ENCODE data around the gene PAX7.

The PAX7 gene

GRCh38 chr1:18725231-18725895 is 94.7 kb downstream of the PAX7 start:
- TF ChIP-seq RAD21 (IDR thresholded peaks at IDR 0.05; ENCODE audit: low read depth) (no peak), YY1 (IDR thresholded peaks at IDR 0.05; ENCODE audit: low read depth) (no peak), NFIC (IDR thresholded peaks at IDR 0.05) (no peak), CREB1 (IDR thresholded peaks at IDR 0.05; ENCODE audit: low read depth) (no peak), ZBTB7A (IDR thresholded peaks at IDR 0.05; ENCODE audit: low read depth) (no peak), TAF1 (IDR thresholded peaks at IDR 0.05; ENCODE audit: low read depth) (no peak), EGR1 (IDR thresholded peaks at IDR 0.05) (no peak), EP300 (IDR thresholded peaks at IDR 0.05; ENCODE audit: borderline replicate concordance) (no peak), REST (IDR thresholded peaks at IDR 0.05; ENCODE audit: low read depth) (no peak), CEBPB (IDR thresholded peaks at IDR 0.05) (no peak), MAX (IDR thresholded peaks at IDR 0.05) (no peak)

- TF ChIP-seq REST (IDR thresholded peaks at IDR 0.05; ENCODE audit: low read depth) (no peak), CEBPB (IDR thresholded peaks at IDR 0.05) (no peak), TCF12 (IDR thresholded peaks at IDR 0.05; ENCODE audit: low read depth) (no peak), MAX (IDR thresholded peaks at IDR 0.05) (no peak)
Observed at GRCh38 chr1:18726368-18726767, 95.7 kb downstream of the PAX7 start.

GRCh38 chr1:18727956-18728355 is 97.3 kb downstream of the PAX7 start:
- TF ChIP-seq REST (IDR thresholded peaks at IDR 0.05; ENCODE audit: low read depth) (no peak), CEBPB (IDR thresholded peaks at IDR 0.05) (no peak), USF1 (IDR thresholded peaks at IDR 0.05) (no peak), YY1 (IDR thresholded peaks at IDR 0.05; ENCODE audit: low read depth) (no peak), FOXM1 (IDR thresholded peaks at IDR 0.05; ENCODE audit: borderline replicate concordance, low read depth) (no peak), TCF12 (IDR thresholded peaks at IDR 0.05; ENCODE audit: low read depth) (no peak), EGR1 (IDR thresholded peaks at IDR 0.05) (no peak), NFIC (IDR thresholded peaks at IDR 0.05) (no peak), MAX (IDR thresholded peaks at IDR 0.05) (no peak), RAD21 (IDR thresholded peaks at IDR 0.05; ENCODE audit: low read depth) (no peak), TAF1 (IDR thresholded peaks at IDR 0.05; ENCODE audit: low read depth) (no peak), TEAD4 (IDR thresholded peaks at IDR 0.05) (no peak), CREB1 (IDR thresholded peaks at IDR 0.05; ENCODE audit: low read depth) (no peak), EP300 (IDR thresholded peaks at IDR 0.05; ENCODE audit: borderline replicate concordance) (no peak), ZBTB7A (IDR thresholded peaks at IDR 0.05; ENCODE audit: low read depth) (no peak)

- TF ChIP-seq EGR1 (IDR thresholded peaks at IDR 0.05) (no peak), FOXM1 (IDR thresholded peaks at IDR 0.05; ENCODE audit: borderline replicate concordance, low read depth) (no peak), MAX (IDR thresholded peaks at IDR 0.05) (no peak), NFIC (IDR thresholded peaks at IDR 0.05) (no peak), TAF1 (IDR thresholded peaks at IDR 0.05; ENCODE audit: low read depth) (no peak), ZBTB7A (IDR thresholded peaks at IDR 0.05; ENCODE audit: low read depth) (no peak), USF1 (IDR thresholded peaks at IDR 0.05) (no peak), TCF12 (IDR thresholded peaks at IDR 0.05; ENCODE audit: low read depth) (no peak), EP300 (IDR thresholded peaks at IDR 0.05; ENCODE audit: borderline replicate concordance) (no peak), REST (IDR thresholded peaks at IDR 0.05; ENCODE audit: low read depth) (no peak), CEBPB (IDR thresholded peaks at IDR 0.05) (no peak), RAD21 (IDR thresholded peaks at IDR 0.05; ENCODE audit: low read depth) (no peak), TEAD4 (IDR thresholded peaks at IDR 0.05) (no peak), CREB1 (IDR thresholded peaks at IDR 0.05; ENCODE audit: low read depth) (no peak), YY1 (IDR thresholded peaks at IDR 0.05; ENCODE audit: low read depth) (no peak)
Observed at GRCh38 chr1:18730321-18730720, 99.7 kb downstream of the PAX7 start.
